Neural progenitor cell (in vitro differentiated cells): ENCODE results near the gene PRRX2. TPM values are rescaled to one million over a fixed set of nuclear protein-coding genes. Genes with fewer than 3 reads are reported as not detected.
"Not testable (repeated sequence)": the region's sequence is repeated elsewhere in the genome, so short reads cannot be mapped to it uniquely, and the experiment has no call there.

ENCODE experiments used
- DNase-seq: peaks from one replicate; pipeline ENCODE4 v3.0.0-alpha.2; 2016; ENCODE audit warnings: low spot score
- H2AFZ ChIP-seq: fragments of 200-600 bp; sonication (generic); replicated peaks from 2 replicates; pipeline ENCODE4 v1.6.1; 2016; ENCODE audit warnings: antibody characterized with exemption
- H3F3A ChIP-seq: fragments of 200-600 bp; sonication (generic); 2 replicates; pipeline ENCODE4 v1.6.1; 2016; ENCODE audit warnings: antibody characterized with exemption, low read depth
- H3K27ac ChIP-seq: fragments of 200-600 bp; sonication (generic); 2 replicates; pipeline ENCODE4 v1.5.1; 2016; ENCODE audit warnings: mild to moderate bottlenecking
- H3K27me3 ChIP-seq: fragments of 200-600 bp; sonication (generic); 2 replicates; pipeline ENCODE4 v1.6.1; 2016; ENCODE audit warnings: mild to moderate bottlenecking, moderate library complexity
- H3K36me3 ChIP-seq: fragments of 200-600 bp; sonication (generic); 2 replicates; pipeline ENCODE4 v1.5.1; 2016
- H3K4me1 ChIP-seq: fragments of 200-600 bp; sonication (generic); 2 replicates; pipeline ENCODE4 v1.6.1; 2016; ENCODE audit warnings: mixed run types
- H3K4me2 ChIP-seq: fragments of 200-600 bp; sonication (generic); 2 replicates; pipeline ENCODE4 v1.6.1; 2016
- H3K4me3 ChIP-seq: fragments of 200-600 bp; sonication (generic); 2 replicates; pipeline ENCODE4 v1.5.1; 2016
- H3K79me2 ChIP-seq: fragments of 200-600 bp; sonication (generic); 2 replicates; pipeline ENCODE4 v1.6.1; 2016; ENCODE audit warnings: low read depth
- H3K9ac ChIP-seq: fragments of 200-600 bp; sonication (generic); 2 replicates; pipeline ENCODE4 v1.6.1; 2016
- H3K9me3 ChIP-seq: fragments of 200-600 bp; sonication (generic); 2 replicates; pipeline ENCODE4 v1.5.1; 2016; ENCODE audit warnings: low read depth
- H4K20me1 ChIP-seq: fragments of 200-600 bp; sonication (generic); 2 replicates; pipeline ENCODE4 v1.6.1; 2016; ENCODE audit warnings: low read depth
- H3K27ac Mint-ChIP-seq: 3 replicates; pipeline ENCODE4 v1.8.0; 2021; ENCODE audit warnings: mixed read lengths
- H3K27me3 Mint-ChIP-seq: 2 replicates; pipeline ENCODE4 v1.8.0; 2022; ENCODE audit warnings: low read depth, mild to moderate bottlenecking, inconsistent platforms, moderate library complexity, mixed read lengths; ENCODE audit not compliant: insufficient read depth
- H3K36me3 Mint-ChIP-seq: 3 replicates; pipeline ENCODE4 v1.8.0; 2021; ENCODE audit warnings: mixed read lengths
- H3K4me1 Mint-ChIP-seq: 3 replicates; pipeline ENCODE4 v1.8.0; 2021; ENCODE audit warnings: mixed read lengths
- H3K4me3 Mint-ChIP-seq: 3 replicates; pipeline ENCODE4 v1.8.0; 2021; ENCODE audit warnings: mild to moderate bottlenecking, moderate library complexity, mixed read lengths
- H3K9me3 Mint-ChIP-seq: 3 replicates; pipeline ENCODE4 v1.8.0; 2020; ENCODE audit warnings: mixed read lengths
- CTCF ChIP-seq: fragments of 200-600 bp; sonication (generic); IDR thresholded peaks from 2 replicates; pipeline ENCODE4 v1.5.1; 2017; ENCODE audit warnings: antibody characterized with exemption, mild to moderate bottlenecking
- EZH2 ChIP-seq: fragments of 200-600 bp; sonication (generic); IDR thresholded peaks from 2 replicates; pipeline ENCODE4 v1.6.1; 2017; ENCODE audit warnings: antibody characterized with exemption, mild to moderate bottlenecking, moderate library complexity
- EZH2phosphoT487 ChIP-seq: fragments of 200-600 bp; sonication (generic); IDR thresholded peaks from 2 replicates; pipeline ENCODE4 v1.6.1; 2017; ENCODE audit warnings: antibody characterized with exemption
- total RNA-seq: library from RNA; depleted of rRNA; stranded (reverse); fragments of >200 nt; gene quantifications from 2 replicates; pipeline ENCODE4 v1.2.3, GENCODE V29; 2015; ENCODE audit warnings: low replicate concordance

The PRRX2 gene
- total RNA-seq, 1 donor from 2014 or later: 1.5 TPM

GRCh38 chr9:129757045-129757444 is 91.6 kb downstream of the PRRX2 start:
- Mint-ChIP-seq H3K4me1 (peaks cover 33% of the 10 kb centered on the region), H3K27ac (no peak overlapping the region), H3K36me3 (no peaks in the 10 kb centered on the region), H3K4me3 (no peak overlapping the region), H3K9me3 (no peaks in the 10 kb centered on the region), H3K27me3 (peaks cover 4% of the 10 kb centered on the region)
- H3K9me3 ChIP-seq: no peaks in the 10 kb centered on the region
- no peaks in the 10 kb centered on the region for H3K36me3 ChIP-seq
- H3K4me3 ChIP-seq: no peak overlapping the region
- peaks cover 21% of the 10 kb centered on the region for H3K4me1 ChIP-seq
- no peak for DNase-seq
- no peak overlapping the region for H3K27ac ChIP-seq
- no peaks in the 10 kb centered on the region for H4K20me1 ChIP-seq
- no peak overlapping the region for H3K4me2 ChIP-seq
- TF ChIP-seq EZH2phosphoT487 (no peak), EZH2 (no peak), CTCF (no peak)
- no peaks in the 10 kb centered on the region for H3K27me3 ChIP-seq
- H2AFZ ChIP-seq: no peak overlapping the region
- no peak overlapping the region for H3K9ac ChIP-seq
- no peaks in the 10 kb centered on the region for H3F3A ChIP-seq
- no peaks in the 10 kb centered on the region for H3K79me2 ChIP-seq

GRCh38 chr9:129759319-129759718 is 93.9 kb downstream of the PRRX2 start:
- Mint-ChIP-seq H3K9me3 (no peaks in the 10 kb centered on the region), H3K4me3 (no peak overlapping the region), H3K27me3 (peaks cover 4% of the 10 kb centered on the region), H3K27ac (no peak overlapping the region), H3K4me1 (peaks cover 30% of the 10 kb centered on the region), H3K36me3 (no peaks in the 10 kb centered on the region)
- H2AFZ ChIP-seq: no peak overlapping the region
- no peaks in the 10 kb centered on the region for H3K36me3 ChIP-seq
- H3K9ac ChIP-seq: no peak overlapping the region
- H3F3A ChIP-seq: no peaks in the 10 kb centered on the region
- H3K4me3 ChIP-seq: no peak overlapping the region
- H3K79me2 ChIP-seq: no peaks in the 10 kb centered on the region
- DNase-seq: no peak
- H3K27me3 ChIP-seq: no peaks in the 10 kb centered on the region
- no peak overlapping the region for H3K4me2 ChIP-seq
- H3K27ac ChIP-seq: no peak overlapping the region
- peaks cover 7% of the 10 kb centered on the region for H3K4me1 ChIP-seq
- no peaks in the 10 kb centered on the region for H3K9me3 ChIP-seq
- no peaks in the 10 kb centered on the region for H4K20me1 ChIP-seq
- TF ChIP-seq EZH2phosphoT487 (no peak), CTCF (no peak), EZH2 (no peak)

- Histone ChIP-seq H3K27ac (no peak overlapping the region), H3K27me3 (no peaks in the 10 kb centered on the region), H3K9me3 (no peaks in the 10 kb centered on the region), H3K9ac (no peak overlapping the region), H3K4me3 (no peak overlapping the region), H4K20me1 (no peaks in the 10 kb centered on the region), H3K4me1 (peaks cover 7% of the 10 kb centered on the region), H3K4me2 (no peak overlapping the region), H3K79me2 (no peaks in the 10 kb centered on the region), H3F3A (no peaks in the 10 kb centered on the region), H2AFZ (no peak overlapping the region), H3K36me3 (no peaks in the 10 kb centered on the region)
- TF ChIP-seq EZH2phosphoT487 (no peak), CTCF (no peak), EZH2 (no peak)
- no peak overlapping the region for H3K4me3 Mint-ChIP-seq
- H3K36me3 Mint-ChIP-seq: no peaks in the 10 kb centered on the region
- H3K9me3 Mint-ChIP-seq: no peaks in the 10 kb centered on the region
- peaks cover 4% of the 10 kb centered on the region for H3K27me3 Mint-ChIP-seq
- H3K27ac Mint-ChIP-seq: no peak overlapping the region
- no peak for DNase-seq
- peaks cover 30% of the 10 kb centered on the region for H3K4me1 Mint-ChIP-seq
Measured at GRCh38 chr9:129759804-129760502, 94.5 kb downstream of the PRRX2 start.

- not testable (repeated sequence) for H2AFZ ChIP-seq, H3K9me3 Mint-ChIP-seq, H3K36me3 Mint-ChIP-seq, H3K27me3 Mint-ChIP-seq, H3K9me3 ChIP-seq, H3K27me3 ChIP-seq, H3K27ac ChIP-seq, H3K4me3 ChIP-seq, H3K4me2 ChIP-seq, H3K9ac ChIP-seq, H4K20me1 ChIP-seq, H3K79me2 ChIP-seq, H3K36me3 ChIP-seq, H3K4me1 ChIP-seq, H3K27ac Mint-ChIP-seq, H3K4me3 Mint-ChIP-seq, DNase-seq, H3F3A ChIP-seq
- peaks cover 30% of the 10 kb centered on the region for H3K4me1 Mint-ChIP-seq
Measured at GRCh38 chr9:129760784-129761183, 95.3 kb downstream of the PRRX2 start.
